Activated CD4-positive, alpha-beta T cell treated with anti-CD3 and anti-CD28 coated beads, Interleukin-2, amount 10 ng/mL, durations not matched to agents 7 days and 5 days (primary cell): ENCODE data around the gene LTA4H. TPM values are rescaled to one million over a fixed set of nuclear protein-coding genes. Genes with fewer than 3 reads are reported as not detected.
A peak's percentile ranks its signal among the peaks of the same experiment; 100 is the strongest.

Experiments used
- CTCF ChIA-PET: fragments of 350-600 bp; sonication (Branson Sonifier 250); formaldehyde crosslinking; loops from one replicate; lab custom pipeline; 2021; ENCODE audit warnings: antibody characterized with exemption; lab: Charles Lee
- POLR2A ChIA-PET: fragments of 350-600 bp; sonication (Branson Sonifier 250); formaldehyde crosslinking; loops from one replicate; lab custom pipeline; 2021; ENCODE audit warnings: antibody characterized with exemption; lab: Charles Lee
- DNase-seq: peaks from one replicate; pipeline ENCODE4 v3.0.0-alpha.2; 2020
- H3K27ac Mint-ChIP-seq: one replicate; pipeline ENCODE4 v1.8.0; 2021; ENCODE audit warnings: mild to moderate bottlenecking, moderate library complexity, mixed read lengths
- H3K27me3 Mint-ChIP-seq: one replicate; pipeline ENCODE4 v1.8.0; 2021; ENCODE audit warnings: mixed read lengths
- H3K36me3 Mint-ChIP-seq: one replicate; pipeline ENCODE4 v1.8.0; 2021; ENCODE audit warnings: low read depth, mixed read lengths
- H3K4me1 Mint-ChIP-seq: one replicate; pipeline ENCODE4 v1.8.0; 2021; ENCODE audit warnings: mixed read lengths
- H3K4me3 Mint-ChIP-seq: one replicate; pipeline ENCODE4 v1.8.0; 2021; ENCODE audit warnings: mild to moderate bottlenecking, moderate library complexity, mixed read lengths
- H3K9me3 Mint-ChIP-seq: one replicate; pipeline ENCODE4 v1.8.0; 2021; ENCODE audit warnings: mixed read lengths
- total RNA-seq, 2 experiments: library from RNA; stranded (reverse); gene quantifications; one replicate each; pipeline ENCODE4 v1.2.3, GENCODE V29; 2021

Gene LTA4H
- total RNA-seq: 10 to 100 TPM; 55.8 to 56.2 TPM

DNA sequence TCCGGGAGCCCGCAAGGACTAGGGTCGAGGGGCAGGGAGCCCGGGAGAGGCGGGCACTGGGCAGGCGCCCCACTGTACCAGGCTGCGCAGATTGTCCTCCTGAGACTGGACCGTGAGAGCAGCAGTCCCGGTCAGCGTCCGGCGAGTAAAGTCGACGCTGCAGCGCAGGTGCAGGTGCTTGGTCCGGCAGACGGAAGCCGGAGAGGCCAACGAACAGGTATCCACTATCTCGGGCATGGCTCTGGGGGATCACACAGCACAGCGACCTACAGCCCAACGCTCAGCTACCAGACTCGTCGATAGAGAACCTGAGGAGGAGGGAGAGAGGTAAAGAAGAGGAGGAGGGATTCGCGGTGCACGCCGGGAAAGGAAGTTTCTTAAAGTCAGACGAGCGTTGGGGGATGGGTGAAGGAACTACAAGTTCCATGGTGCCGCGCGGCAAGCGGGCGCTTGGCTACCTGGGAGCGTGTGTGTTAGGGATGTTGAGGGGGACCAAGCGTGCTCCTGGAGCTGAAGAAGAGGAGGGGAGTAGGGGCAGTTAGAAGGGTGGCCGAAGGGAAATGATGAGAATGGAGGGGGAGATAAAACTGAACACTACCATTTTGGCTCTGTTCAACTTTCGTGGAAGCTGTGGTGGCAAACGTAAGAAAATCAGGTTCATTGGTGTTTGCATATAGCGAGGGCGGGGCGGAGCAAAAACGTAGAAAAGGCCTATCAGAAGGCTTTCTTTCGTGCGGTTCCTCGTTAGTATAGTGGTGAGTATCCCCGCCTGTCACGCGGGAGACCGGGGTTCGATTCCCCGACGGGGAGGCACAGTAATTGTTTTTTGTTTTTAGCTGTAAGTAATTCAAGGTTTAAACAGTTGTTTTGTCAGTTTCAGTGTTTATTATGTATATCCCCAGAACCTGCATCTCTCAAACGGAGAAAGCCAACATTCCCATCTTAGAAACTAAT lies at the start of gene LTA4H:
Gene LTA4H (minus strand): TSS at position 305 of the 954 bp plus-strand sequence. CDS start 68 bp downstream, at position 237.
- H3K4me1 Mint-ChIP-seq: peaks cover 15% of the 10 kb centered on the region
- H3K36me3 Mint-ChIP-seq: peaks cover 5% of the 10 kb centered on the region
- DNase-seq: peak; percentile 98
- ChIA-PET CTCF (interaction anchor here (0.6 to 1.7 kb wide), 4 partner anchors 23 to 180 kb away, joined by 3 to 4 read pairs (median 3); no protein-coding TSS in a partner anchor), POLR2A (interaction anchor here (0.7 kb wide), 1 partner anchor 19 kb away, joined by 9 read pairs; no protein-coding TSS in a partner anchor)
- no peak within 1 kb of the TSS for H3K4me3 Mint-ChIP-seq
- no peaks in the 10 kb centered on the region for H3K9me3 Mint-ChIP-seq
- no peaks in the 10 kb centered on the region for H3K27me3 Mint-ChIP-seq
- no peak within 1 kb of the TSS for H3K27ac Mint-ChIP-seq

DNA sequence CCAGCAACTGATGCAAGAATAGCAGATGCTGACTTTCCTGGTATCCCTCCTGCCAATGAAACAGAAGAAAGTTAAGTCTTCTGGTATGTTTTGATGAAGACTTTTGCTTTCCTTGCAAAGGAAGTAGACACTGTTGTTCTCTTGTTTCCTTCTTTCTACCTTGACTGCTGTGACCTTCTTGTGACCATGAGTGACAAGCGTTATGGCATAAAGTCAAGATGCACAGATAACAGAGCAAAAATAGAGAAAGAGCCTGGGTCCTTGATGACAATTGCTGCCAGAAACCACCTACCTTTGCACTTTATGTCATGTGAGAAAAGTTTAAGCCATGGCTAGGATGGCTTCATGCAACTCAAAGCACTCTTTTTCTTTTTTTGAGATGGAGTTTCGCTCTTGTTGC lies 49.2 kb upstream of the LTA4H start:
- H3K9me3 Mint-ChIP-seq: peaks cover 19% of the 10 kb centered on the region
- POLR2A ChIA-PET: no interaction called here
- DNase-seq: no peak
- CTCF ChIA-PET: interaction anchor here (1.0 kb wide), 1 partner anchor 14 kb away, joined by 3 read pairs; no protein-coding TSS in a partner anchor
- no peak overlapping the region for H3K27ac Mint-ChIP-seq
- no peaks in the 10 kb centered on the region for H3K4me1 Mint-ChIP-seq
- peaks cover 9% of the 10 kb centered on the region for H3K36me3 Mint-ChIP-seq
- no peak overlapping the region for H3K4me3 Mint-ChIP-seq
- no peaks in the 10 kb centered on the region for H3K27me3 Mint-ChIP-seq

DNA sequence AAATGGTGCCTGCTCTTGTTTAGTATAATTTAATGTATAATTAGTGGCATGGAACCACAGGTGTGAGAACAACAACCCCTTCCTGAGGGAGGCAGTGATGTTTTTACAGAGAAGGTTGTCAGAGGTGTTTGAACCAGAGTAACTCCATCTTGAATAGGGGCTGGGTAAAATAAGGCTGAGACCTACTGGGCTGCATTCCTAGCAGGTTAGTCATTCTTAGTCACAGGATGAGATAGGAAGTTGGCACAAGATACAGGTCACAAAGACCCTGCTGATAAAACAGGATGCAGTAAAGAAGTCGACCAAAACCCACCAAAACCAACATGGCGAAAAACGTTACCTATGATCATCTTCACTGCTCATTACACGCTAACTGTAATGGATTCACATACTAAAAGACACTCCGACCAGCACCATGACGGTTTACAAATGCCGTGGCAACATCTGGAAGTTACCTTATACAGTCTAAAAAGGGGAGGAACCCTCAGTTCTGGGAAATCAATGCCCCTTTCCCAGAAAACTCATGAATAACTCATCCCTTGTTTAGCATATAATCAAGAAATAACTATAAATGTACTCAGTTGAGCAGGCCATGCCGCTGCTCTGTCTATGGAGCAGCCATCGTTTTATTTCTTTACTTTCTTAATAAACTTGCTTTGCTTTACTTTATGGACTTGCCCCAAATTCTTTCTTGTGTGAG lies 47.8 kb upstream of the LTA4H start:
- H3K4me3 Mint-ChIP-seq: no peak overlapping the region
- H3K36me3 Mint-ChIP-seq: peaks cover 6% of the 10 kb centered on the region
- H3K27me3 Mint-ChIP-seq: no peaks in the 10 kb centered on the region
- no peaks in the 10 kb centered on the region for H3K4me1 Mint-ChIP-seq
- no peak for DNase-seq
- ChIA-PET POLR2A (no interaction called here), CTCF (no interaction called here)
- peaks cover 11% of the 10 kb centered on the region for H3K9me3 Mint-ChIP-seq
- no peak overlapping the region for H3K27ac Mint-ChIP-seq

DNA sequence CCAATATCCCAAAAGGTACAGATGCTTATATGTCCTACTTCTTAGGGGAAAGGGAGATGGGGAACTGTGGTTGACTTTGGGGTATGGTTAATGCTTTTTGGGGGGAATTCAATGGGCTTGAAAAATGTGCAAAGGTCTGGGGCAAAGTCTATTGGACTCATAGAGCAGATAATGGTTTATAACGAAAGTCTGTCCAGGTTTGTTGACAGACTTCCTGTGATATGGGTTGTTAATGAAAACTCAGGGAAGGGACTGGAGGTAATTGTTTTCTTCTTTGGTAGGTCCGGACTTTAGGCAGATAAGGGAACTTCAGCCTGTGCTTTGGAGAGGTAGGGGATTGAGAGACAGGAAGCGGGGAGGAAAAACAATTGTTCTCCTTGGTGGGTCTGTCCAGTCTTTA lies 46.2 kb upstream of the LTA4H start:
- ChIA-PET CTCF (no interaction called here), POLR2A (no interaction called here)
- H3K4me1 Mint-ChIP-seq: no peaks in the 10 kb centered on the region
- peaks cover 7% of the 10 kb centered on the region for H3K9me3 Mint-ChIP-seq
- no peak for DNase-seq
- H3K4me3 Mint-ChIP-seq: no peak overlapping the region
- H3K27ac Mint-ChIP-seq: no peak overlapping the region
- H3K36me3 Mint-ChIP-seq: peaks cover 6% of the 10 kb centered on the region
- H3K27me3 Mint-ChIP-seq: no peaks in the 10 kb centered on the region

DNA sequence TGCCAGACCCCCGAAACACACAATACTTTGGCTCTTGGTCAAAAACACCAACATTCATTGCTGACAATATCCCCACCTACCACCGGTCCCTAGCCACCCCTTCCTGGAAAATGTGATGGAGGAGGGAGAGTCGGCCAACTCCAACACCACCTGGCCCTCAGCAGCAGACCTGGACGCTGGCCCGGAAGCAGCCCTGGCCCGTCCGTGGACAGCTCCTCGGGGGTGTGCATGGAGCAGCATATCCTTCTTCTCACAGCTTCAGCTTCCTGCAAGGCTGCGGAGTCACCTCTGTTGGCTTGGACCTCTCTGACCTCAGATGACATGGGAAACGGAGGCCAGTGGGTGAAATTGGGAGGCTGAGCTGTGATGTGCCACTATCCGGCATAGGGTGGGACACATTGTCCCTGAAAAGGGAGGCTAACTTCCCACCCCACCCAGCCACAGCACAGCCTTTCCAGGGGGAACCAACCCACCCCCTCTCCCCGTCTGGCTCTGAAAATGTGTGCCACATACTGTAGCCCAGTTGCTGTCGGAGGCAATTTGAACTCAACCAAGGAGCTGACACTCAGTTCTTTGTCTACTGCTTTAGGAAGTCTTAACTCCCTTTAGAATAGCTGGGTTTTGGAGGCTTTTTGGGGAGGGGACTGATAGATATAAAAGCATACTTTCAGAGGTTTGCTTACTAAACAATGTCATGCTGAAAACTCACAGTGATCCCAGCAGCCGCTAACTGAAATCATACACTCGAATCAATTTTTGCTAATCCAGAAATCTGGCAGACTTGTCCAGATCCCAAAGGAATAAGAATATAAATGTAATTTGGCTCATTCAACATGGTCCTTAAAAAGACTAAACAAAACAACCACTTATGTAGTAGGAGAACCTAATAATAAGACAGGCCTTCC lies 43.1 kb upstream of the LTA4H start:
- CTCF ChIA-PET: interaction anchor here (0.6 kb wide), 1 partner anchor 136 kb away, joined by 3 read pairs; the partner anchor contains the start of gene CCDC38
- no peak overlapping the region for H3K4me3 Mint-ChIP-seq
- no peaks in the 10 kb centered on the region for H3K9me3 Mint-ChIP-seq
- H3K4me1 Mint-ChIP-seq: peaks cover 2% of the 10 kb centered on the region
- no peaks in the 10 kb centered on the region for H3K36me3 Mint-ChIP-seq
- DNase-seq: no peak
- H3K27ac Mint-ChIP-seq: no peak overlapping the region
- POLR2A ChIA-PET: no interaction called here
- no peaks in the 10 kb centered on the region for H3K27me3 Mint-ChIP-seq

DNA sequence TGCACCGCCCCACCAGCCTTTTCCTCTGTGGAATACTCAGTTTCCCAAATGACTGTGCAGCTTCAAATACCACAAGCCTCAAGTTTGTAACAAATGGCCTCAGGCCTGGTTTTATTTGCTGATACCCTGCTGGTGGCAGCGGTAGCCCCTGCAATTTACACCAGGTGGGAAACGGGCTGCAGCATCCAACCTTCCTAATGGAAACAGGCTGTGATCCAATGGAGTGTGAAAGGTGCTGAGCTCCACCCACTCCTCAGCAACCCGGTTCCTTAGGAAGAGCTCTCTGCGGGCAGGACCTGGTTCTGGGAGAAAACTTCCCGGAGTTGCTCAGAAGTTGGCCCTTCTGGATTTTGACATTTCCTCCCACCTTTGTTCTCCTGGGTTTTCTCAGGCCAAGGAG lies 41.7 kb upstream of the LTA4H start:
- Mint-ChIP-seq H3K4me1 (peaks cover 10% of the 10 kb centered on the region), H3K27ac (no peak overlapping the region), H3K36me3 (no peaks in the 10 kb centered on the region), H3K27me3 (no peaks in the 10 kb centered on the region), H3K4me3 (no peak overlapping the region), H3K9me3 (no peaks in the 10 kb centered on the region)
- DNase-seq: no peak
- ChIA-PET CTCF (interaction anchor here (0.6 kb wide), 1 partner anchor 29 kb away, joined by 5 read pairs; no protein-coding TSS in a partner anchor), POLR2A (no interaction called here)

DNA sequence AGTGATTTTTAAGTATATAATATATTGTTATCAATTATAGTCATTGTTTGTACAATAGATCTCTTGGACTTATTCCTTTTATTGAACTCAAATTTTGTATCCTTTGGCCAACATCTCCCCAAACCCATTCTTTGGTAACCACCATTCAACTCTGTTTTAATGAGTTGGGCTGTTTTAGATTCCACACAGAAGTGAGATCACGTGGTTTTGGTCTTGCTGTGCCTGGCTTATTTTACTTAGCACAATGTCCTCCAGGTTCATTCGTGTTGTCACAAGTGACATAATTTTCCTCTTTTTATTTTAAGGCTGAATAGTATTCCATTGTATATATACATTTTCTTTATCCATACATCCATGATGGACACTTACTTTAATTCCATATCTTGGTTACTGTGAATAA lies 40.2 kb upstream of the LTA4H start:
- Mint-ChIP-seq H3K4me1 (peaks cover 17% of the 10 kb centered on the region), H3K4me3 (no peak overlapping the region), H3K27ac (no peak overlapping the region), H3K9me3 (no peaks in the 10 kb centered on the region), H3K27me3 (no peaks in the 10 kb centered on the region), H3K36me3 (no peaks in the 10 kb centered on the region)
- CTCF ChIA-PET: interaction anchor here (0.6 kb wide), 2 partner anchors 13 to 441 kb away, joined by 3 to 5 read pairs; no protein-coding TSS in a partner anchor
- POLR2A ChIA-PET: no interaction called here
- no peak for DNase-seq

DNA sequence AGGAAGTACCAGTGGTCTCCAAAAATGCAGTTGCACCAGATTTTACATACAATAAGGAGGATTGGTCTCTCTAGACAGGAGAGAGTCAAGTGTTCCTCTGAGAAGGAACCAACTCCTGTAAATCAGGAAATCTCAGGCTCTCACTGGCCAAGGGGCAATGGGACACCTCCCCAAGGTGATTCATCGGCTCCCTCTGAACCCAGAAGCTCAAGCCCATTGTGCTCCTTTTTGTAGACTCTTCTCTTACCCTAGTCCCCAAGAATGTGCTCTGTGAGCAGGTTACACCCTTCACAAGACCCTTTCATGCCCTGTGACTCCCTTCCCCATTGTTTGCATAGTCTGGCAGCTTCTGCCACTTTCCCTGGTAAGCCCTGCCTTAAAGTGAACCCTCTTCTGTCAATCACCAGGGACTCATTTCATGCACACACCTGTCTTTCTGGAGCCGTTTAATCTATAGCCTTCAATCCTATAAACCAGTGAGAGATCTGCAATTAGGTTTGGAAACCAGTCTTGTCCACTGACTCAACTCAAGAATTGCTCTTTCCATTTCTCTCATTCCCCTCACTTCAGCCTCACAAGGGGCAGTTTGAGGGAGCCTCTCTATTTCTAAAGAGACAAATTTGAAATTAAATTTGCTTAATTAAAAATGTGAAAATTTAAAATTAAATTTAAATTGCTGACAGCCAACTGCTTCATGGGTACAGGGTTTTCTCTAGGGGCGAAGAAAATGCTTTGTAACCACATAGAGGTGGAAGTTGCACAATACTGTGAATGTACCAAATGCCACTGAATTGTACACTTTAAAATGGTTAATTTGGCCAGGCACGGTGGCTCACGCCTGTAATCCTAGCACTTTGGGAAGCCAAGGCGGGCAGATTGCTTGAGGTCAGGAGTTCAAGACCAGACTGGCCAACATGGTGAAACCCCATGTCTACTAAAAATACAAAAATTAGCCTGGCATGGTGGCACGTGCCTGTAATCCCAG lies 38.3 kb upstream of the LTA4H start:
- no peak for DNase-seq
- Mint-ChIP-seq H3K27ac (no peak overlapping the region), H3K4me1 (peaks cover 20% of the 10 kb centered on the region), H3K4me3 (no peak overlapping the region), H3K27me3 (no peaks in the 10 kb centered on the region), H3K36me3 (no peaks in the 10 kb centered on the region), H3K9me3 (no peaks in the 10 kb centered on the region)
- ChIA-PET POLR2A (no interaction called here), CTCF (interaction anchor here (0.5 to 1.5 kb wide), 7 partner anchors 13 to 1000 kb away, joined by 3 to 8 read pairs (median 4); partner anchors contain the start of gene NR2C1)

DNA sequence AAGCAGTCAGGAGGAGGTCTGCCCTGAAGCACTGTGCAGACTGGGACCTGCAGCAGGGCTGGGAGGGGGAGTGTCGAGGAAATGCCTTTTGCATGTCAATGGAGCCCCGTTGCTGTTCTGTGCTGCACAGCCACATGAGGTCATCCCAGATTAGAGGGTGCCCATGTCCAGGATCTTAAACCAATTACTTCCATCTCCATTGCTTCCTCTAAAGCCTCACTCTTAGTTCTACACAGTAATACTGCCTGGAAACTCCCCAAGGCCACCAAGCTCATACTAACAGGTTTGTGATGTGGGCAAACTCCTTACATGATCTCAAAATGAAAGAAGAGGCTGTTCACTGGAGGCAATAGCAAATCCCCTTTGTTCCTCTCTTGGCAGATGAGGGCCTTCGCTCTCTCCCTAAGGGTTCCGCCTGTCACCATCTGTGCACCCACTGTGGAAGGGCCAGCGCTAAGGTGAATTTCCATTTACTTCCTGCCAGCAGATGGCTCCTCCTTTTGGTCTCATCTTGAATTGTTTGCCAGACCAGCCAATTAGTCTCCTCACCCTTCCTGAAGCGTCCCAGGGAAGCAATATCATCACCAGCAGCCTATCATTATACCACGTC lies 35.4 kb upstream of the LTA4H start:
- no peak overlapping the region for H3K27ac Mint-ChIP-seq

DNA sequence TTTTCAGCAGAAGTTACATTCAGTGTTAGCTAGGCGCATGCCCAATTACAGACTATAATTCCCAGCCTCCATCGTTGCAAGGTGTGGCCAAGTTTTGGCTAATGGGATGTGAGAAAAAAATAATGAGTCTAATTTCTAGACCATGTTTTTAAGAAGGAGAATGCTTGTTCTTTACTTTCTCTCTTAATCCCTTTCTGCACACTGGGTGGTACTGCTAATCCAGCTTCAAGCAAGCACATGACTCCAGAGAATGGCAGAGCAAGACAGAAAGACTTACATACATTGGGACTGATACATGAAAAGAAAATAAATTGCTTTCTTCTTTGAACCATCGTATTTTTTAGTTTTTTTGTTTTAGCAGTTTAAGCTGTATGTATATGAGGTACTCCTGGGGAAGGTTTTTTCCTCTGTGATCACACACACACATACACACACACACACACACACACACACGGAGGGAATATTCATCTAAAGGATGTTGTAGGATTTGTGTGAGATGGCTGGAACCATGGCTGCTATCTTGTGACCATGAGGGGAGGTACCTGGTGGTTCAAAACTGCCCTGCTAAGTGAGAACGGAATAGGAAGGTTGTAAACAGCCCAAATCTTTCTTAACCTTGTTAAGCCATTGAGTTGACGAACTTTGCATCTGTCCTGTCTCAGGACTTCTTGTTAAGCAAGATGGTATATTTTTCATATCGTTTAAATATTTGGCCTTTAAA lies 34.3 kb upstream of the LTA4H start:
- CTCF ChIA-PET: interaction anchor here (0.7 to 1.0 kb wide), 3 partner anchors 15 to 134 kb away, joined by 3 read pairs; no protein-coding TSS in a partner anchor
- Mint-ChIP-seq H3K27me3 (no peaks in the 10 kb centered on the region), H3K4me1 (peaks cover 23% of the 10 kb centered on the region), H3K9me3 (no peaks in the 10 kb centered on the region), H3K36me3 (no peaks in the 10 kb centered on the region), H3K4me3 (no peak overlapping the region), H3K27ac (no peak overlapping the region)
- DNase-seq: no peak
- POLR2A ChIA-PET: no interaction called here

More for the DNA sequence above, 35.4 kb upstream of the LTA4H start:
- Mint-ChIP-seq H3K9me3 (no peaks in the 10 kb centered on the region), H3K36me3 (no peaks in the 10 kb centered on the region), H3K27me3 (no peaks in the 10 kb centered on the region), H3K4me3 (no peak overlapping the region), H3K4me1 (peaks cover 20% of the 10 kb centered on the region)
- ChIA-PET POLR2A (no interaction called here), CTCF (interaction anchor here (0.9 kb wide), 1 partner anchor 14 kb away, joined by 3 read pairs; no protein-coding TSS in a partner anchor)
- DNase-seq: no peak
